GM12878 (cell line): ENCODE measurements around the gene SCAP. TPM values are rescaled to one million over a fixed set of nuclear protein-coding genes. Genes with fewer than 3 reads are reported as not detected.

Source experiments
- ATAC-seq: fragments of 200-7000 bp; cut with Tn5 transposase; 3 replicates; pipeline ENCODE4 v1.9.1; 2020; ENCODE audit warnings: mild to moderate bottlenecking, moderate library complexity
- BruUV-seq: library from RNA; stranded (reverse); fragments of 400-500 nt; replicated peaks from 2 replicates; lab custom pipeline; 2021; lab: Mats Ljungman, UMichigan
- CTCF ChIA-PET: fragments of 300-600 bp; sonication (Branson Sonifier 250); formaldehyde crosslinking; extraction: SDS; loops from one replicate; lab custom pipeline; 2021; ENCODE audit warnings: inconsistent platforms; lab: Yijun Ruan, JAX
- POLR2A ChIA-PET: fragments of 350-600 bp; formaldehyde crosslinking; extraction: SDS; loops from one replicate; lab custom pipeline; 2021; ENCODE audit warnings: inconsistent platforms; lab: Charles Lee
- RAD21 ChIA-PET: fragments of 300-600 bp; sonication (Branson Sonifier 250); formaldehyde crosslinking; loops from one replicate; lab custom pipeline; 2023; ENCODE audit warnings: antibody characterized with exemption; ENCODE audit not compliant: unreplicated experiment; lab: Charles Lee
- SMC1A ChIA-PET: fragments of 300-600 bp; sonication (Branson Sonifier 250); formaldehyde crosslinking; loops from one replicate; lab custom pipeline; 2023; ENCODE audit not compliant: unreplicated experiment, uncharacterized antibody; lab: Charles Lee
- DNase-seq: peaks from one replicate; pipeline ENCODE4 v3.0.0-alpha.2; 2011; ENCODE audit warnings: low read depth, low spot score
- FAIRE-seq: peaks from 3 replicates; lab custom pipeline; 2011; peaks lifted over from hg19 to GRCh38; lab: Jason Lieb, UNC
- H2AFZ ChIP-seq: 2 replicates; pipeline ENCODE4 v1.6.0; 2011; ENCODE audit warnings: low read depth, low read length, control low read depth; ENCODE audit not compliant: control insufficient read depth
- H3K27ac ChIP-seq: 2 replicates; pipeline ENCODE4 v1.5.1; 2011; ENCODE audit warnings: control low read depth; ENCODE audit not compliant: control insufficient read depth, insufficient read depth
- H3K27me3 ChIP-seq, 2 experiments: replicated peaks in 1 of 2; 2 replicates each; pipeline versions ENCODE4 v1.6.0 to v1.6.1; 2011; ENCODE audit warnings: low read length in 1 of 2; ENCODE audit not compliant: control insufficient read depth in 2 of 2, insufficient read depth in 2 of 2
- H3K36me3 ChIP-seq, 2 experiments: 2 replicates each; pipeline ENCODE4 v1.5.1; 2011; ENCODE audit warnings: low read length in 1 of 2; ENCODE audit not compliant: control insufficient read depth in 2 of 2, insufficient read depth in 2 of 2
- H3K4me1 ChIP-seq: 2 replicates; pipeline ENCODE4 v1.6.1; 2011; ENCODE audit warnings: mild to moderate bottlenecking, low read length, moderate library complexity, mixed read lengths; ENCODE audit not compliant: control insufficient read depth, insufficient read depth
- H3K4me2 ChIP-seq: 2 replicates; pipeline ENCODE4 v1.6.0; 2011; ENCODE audit warnings: control low read depth; ENCODE audit not compliant: control insufficient read depth, insufficient read depth
- H3K4me3 ChIP-seq: fragments of 200-600 bp; sonication (generic); 2 replicates; pipeline ENCODE4 v1.5.1; 2016
- H3K79me2 ChIP-seq: 2 replicates; pipeline ENCODE4 v1.6.0; 2011; ENCODE audit warnings: low read length; ENCODE audit not compliant: control insufficient read depth, insufficient read depth
- H3K9ac ChIP-seq: 2 replicates; pipeline ENCODE4 v1.8.0; 2011; ENCODE audit warnings: low read length, control low read depth, mixed read lengths; ENCODE audit not compliant: control insufficient read depth, insufficient read depth
- H3K9me3 ChIP-seq: replicated peaks from 3 replicates; pipeline ENCODE4 v1.5.1; 2011; ENCODE audit warnings: mild to moderate bottlenecking, low read length; ENCODE audit not compliant: control insufficient read depth, insufficient read depth
- H4K20me1 ChIP-seq: 2 replicates; pipeline ENCODE4 v1.6.0; 2011; ENCODE audit not compliant: control insufficient read depth, insufficient read depth
- CBX3 ChIP-seq: fragments of 200-600 bp; sonication (generic); IDR thresholded peaks from 2 replicates; pipeline ENCODE4 v1.6.1; 2016; ENCODE audit warnings: low read depth, borderline replicate concordance
- GABPA ChIP-seq: IDR thresholded peaks from 2 replicates; pipeline ENCODE4 v1.6.1; 2014; ENCODE audit warnings: antibody characterized with exemption, low read depth, mild to moderate bottlenecking, inconsistent platforms
- NKRF ChIP-seq: fragments of 450-650 bp; conservative IDR thresholded peaks from 2 replicates; pipeline ENCODE4 v1.6.1; 2017; ENCODE audit warnings: mild to moderate bottlenecking, moderate library complexity
- POLR2AphosphoS5 ChIP-seq: IDR thresholded peaks from 2 replicates; pipeline ENCODE4 v1.6.1; 2011; ENCODE audit warnings: mild to moderate bottlenecking, low read length, inconsistent platforms
- TAF1 ChIP-seq: IDR thresholded peaks from 2 replicates; pipeline ENCODE4 v1.6.1; 2011; ENCODE audit warnings: mild to moderate bottlenecking, low read depth, low read length, borderline replicate concordance
- ZBTB33 ChIP-seq: fragments of 450-650 bp; IDR thresholded peaks from 2 replicates; pipeline ENCODE4 v1.6.1; 2017; ENCODE audit warnings: mild to moderate bottlenecking
- WGBS: methylation state at CpG from one replicate; pipeline ENCODE4 v1.1.6; 2016; ENCODE audit warnings: low lambda C conversion rate; ENCODE audit not compliant: insufficient replicate concordance, insufficient coverage; ENCODE audit errors: missing lambda C conversion rate; 5-methylcytosine and 5-hydroxymethylcytosine counted together
- in situ Hi-C: fragments of 300-500 bp; cut with MboI; formaldehyde crosslinking; loops from 9 replicates; pipeline ENCODE4 v1.14.3; 2018; ENCODE audit warnings: mixed read lengths
- intact Hi-C: fragments of 100-400 bp; cut with micrococcal nuclease; formaldehyde crosslinking; loops from one replicate; pipeline ENCODE4 v1.14.2; 2022; ENCODE audit not compliant: unreplicated experiment
- polyA plus RNA-seq, 11 experiments: library from polyadenylated mRNA; depleted of rRNA in 4 of 11; unstranded in 6 of 11; stranded (reverse) in 5 of 11; fragments of >200 nt; fragmentation: Nextera tagmentation in 4 of 11; fragmentation: Illumina TruSeq in 1 of 11; extraction: Ambion mirVana in 4 of 11; extraction: Trizol in 1 of 11; gene quantifications; 1 replicate in 1 of 11; 2 replicates in 10 of 11; pipeline versions ENCODE4 v1.2.1 to v1.2.3, GENCODE V29; 2011 to 2016; ENCODE audit warnings: inconsistent platforms in 2 of 11, missing spikeins in 2 of 11, low read depth in 1 of 11
- total RNA-seq, 4 experiments: library from RNA; depleted of rRNA in 3 of 4; stranded (reverse); fragments of >200 nt in 3 of 4; fragmentation: Illumina TruSeq in 1 of 4; extraction: Trizol in 1 of 4; gene quantifications; 2 replicates each; pipeline versions ENCODE4 v1.2.1 to v1.2.3, GENCODE V29; 2013 to 2021

SCAP gene
- total and polyA plus RNA-seq, 10 of the 15 experiments (the other 5 are each of a cell fraction or from before 2014, with no cell fraction given), result 1.5 to 64.1 (median 27.9) TPM

- TF ChIP-seq CBX3, result no peak
- no peak for TF ChIP-seq ZBTB33
- TF ChIP-seq POLR2AphosphoS5, result 0 out of 2 replicates have a peak, but pooled peaks have one; percentile 10
- no peak for TF ChIP-seq TAF1
- TF ChIP-seq NKRF, result no peak
- no peak for TF ChIP-seq GABPA
- Histone ChIP-seq H3K4me2 (no peak overlapping the region), H3K9me3 (no peaks in the 10 kb centered on the region), H3K9ac (no peak overlapping the region), H3K36me3 (peaks cover 10 to 52% of the 10 kb centered on the region in 2 experiments), H3K27ac (no peak overlapping the region), H2AFZ (no peak overlapping the region), H3K4me1 (no peaks in the 10 kb centered on the region), H4K20me1 (no peaks in the 10 kb centered on the region), H3K27me3 (no peaks in the 10 kb centered on the region), H3K4me3 (no peak overlapping the region), H3K79me2 (no peaks in the 10 kb centered on the region)
- ChIA-PET RAD21 (no interaction called here), SMC1A (no interaction called here), CTCF (interaction anchor here (0.6 to 1.3 kb wide), 2 partner anchors 99 to 181 kb away, joined by 3 to 4 read pairs; partner anchors contain the start of gene ELP6), POLR2A (interaction anchor here (1.0 kb wide), 1 partner anchor 61 kb away, joined by 3 read pairs; no protein-coding TSS in a partner anchor)
- in situ Hi-C loops, result no loop called here
- BruUV-seq, result no TSS peak
- ATAC-seq (no peak), FAIRE-seq (no peak), DNase-seq (no peak)
- 71% methylated on average over 15 of the region's 16 CpGs for WGBS
- intact Hi-C loops, result no loop called here
These were observed 60.8 kb downstream of the SCAP start for GRCh38 chr3:47414666-47415587.
